ENCODE results near the gene ALDH1L1.

- TF ChIP-seq EZH2 (IDR thresholded peaks at IDR 0.05; ENCODE audit: low read length, unreplicated experiment) (no peak), CTCF (conservative IDR thresholded peaks at IDR 0.05; ENCODE audit: low read depth, low read length) (no peak), EZH2phosphoT487 (IDR thresholded peaks at IDR 0.05; ENCODE audit: borderline replicate concordance, low read length) (no peak)
Measured at GRCh38 chr3:126202276-126202675, 21.9 kb upstream of the ALDH1L1 start.

All from PC-3 (cell line).